ENCODE measurements around the gene ANKDD1B. TPM values are rescaled to one million over a fixed set of nuclear protein-coding genes. Genes with fewer than 3 reads are reported as not detected.

The ANKDD1B gene
- total RNA-seq, 1 experiment from 2014 or later: 0.84 TPM

DNA sequence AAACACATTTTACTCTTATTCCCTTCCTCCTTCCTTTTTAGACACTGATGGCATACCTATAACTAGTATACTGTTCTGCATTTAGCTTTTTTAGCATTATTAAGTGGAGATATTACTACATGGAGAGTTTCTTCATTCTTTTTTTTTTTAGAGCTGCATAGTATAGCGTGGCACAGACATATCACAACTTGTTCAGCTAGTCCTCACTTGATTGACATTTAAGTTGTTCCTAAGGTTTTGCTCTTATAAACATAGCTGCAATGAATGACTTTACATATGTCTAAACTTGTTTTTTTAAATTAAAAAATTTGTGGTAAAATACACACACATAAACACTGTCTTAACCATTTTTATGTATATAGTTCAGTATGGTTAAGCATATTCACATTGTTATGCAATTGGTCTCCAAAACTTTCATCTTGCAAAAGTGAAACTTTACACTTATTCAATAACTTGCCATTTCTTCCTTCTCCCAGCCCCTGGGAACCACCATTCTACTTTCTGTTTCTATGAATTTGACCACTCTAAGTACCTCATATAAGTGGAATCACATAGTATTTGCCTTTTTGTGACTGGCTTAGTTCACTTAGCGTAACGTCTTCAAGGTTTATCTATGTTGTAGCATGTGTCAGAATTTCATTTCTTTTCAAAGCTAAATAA, 48.7 kb downstream of the ANKDD1B start:
- no peak for DNase-seq (ENCODE audit: low read depth, low spot score)
- no peak overlapping the region for H3K27ac ChIP-seq (ENCODE audit: low read depth, low read length)
- ChIA-PET CTCF (no interaction called here), RAD21 (ENCODE audit: low non-redundant PET in 1 of 2, low total read pairs in 2 of 2, uncharacterized antibody in 2 of 2, unreplicated experiment in 2 of 2) (no interaction called here), POLR2A (no interaction called here)
- H3K9ac ChIP-seq (ENCODE audit: low read length): no peak overlapping the region
- TF ChIP-seq SP1 (IDR thresholded peaks at IDR 0.05; ENCODE audit: low read depth) (no peak), EGR1 (IDR thresholded peaks at IDR 0.05; ENCODE audit: low read depth) (no peak), POLR2AphosphoS5 (IDR thresholded peaks at IDR 0.05; ENCODE audit: low read depth, low read length) (no peak), POLR2A (IDR thresholded peaks at IDR 0.05; ENCODE audit: borderline replicate concordance, extremely low read depth, insufficient read depth, insufficient read length) (no peak), TCF7L2 (IDR thresholded peaks at IDR 0.05; ENCODE audit: borderline replicate concordance, extremely low read depth, insufficient read depth, insufficient read length) (no peak), RAD21 (IDR thresholded peaks at IDR 0.05; ENCODE audit: low read depth) (no peak), ELF1 (IDR thresholded peaks at IDR 0.05; ENCODE audit: borderline replicate concordance, low read depth) (no peak), ZNF274 (IDR thresholded peaks at IDR 0.05; ENCODE audit: low read depth, low read length) (no peak), FOSL1 (IDR thresholded peaks at IDR 0.05; ENCODE audit: low read depth) (no peak)
- TF ChIP-seq, protein P1, sequence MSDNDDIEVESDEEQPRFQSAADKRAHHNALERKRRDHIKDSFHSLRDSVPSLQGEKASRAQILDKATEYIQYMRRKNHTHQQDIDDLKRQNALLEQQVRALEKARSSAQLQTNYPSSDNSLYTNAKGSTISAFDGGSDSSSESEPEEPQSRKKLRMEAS (IDR thresholded peaks at IDR 0.05): no peak
- intact Hi-C loops (cut with micrococcal nuclease): no loop called here
- H3K36me3 ChIP-seq (ENCODE audit: control insufficient read depth in 1 of 2, insufficient read depth in 2 of 2, low read length in 2 of 2): no peaks in the 10 kb centered on the region
- no peaks in the 10 kb centered on the region for H3K27me3 ChIP-seq (ENCODE audit: insufficient read depth, low read length)
- H3K4me3 ChIP-seq (replicated peaks in 1 of 2; ENCODE audit: low read depth in 1 of 2, low read length in 2 of 2): no peak overlapping the region
- H3K9me3 ChIP-seq (ENCODE audit: control insufficient read depth in 1 of 2, insufficient read depth in 1 of 2, low read depth in 1 of 2, low read length in 2 of 2): no peaks in the 10 kb centered on the region
- no peak for ATAC-seq
- no peak overlapping the region for H2AFZ ChIP-seq (ENCODE audit: low read depth, low read length, poor library complexity, severe bottlenecking)
- H3K9me2 ChIP-seq (ENCODE audit: insufficient read depth): no peaks in the 10 kb centered on the region
- H4K20me1 ChIP-seq (ENCODE audit: insufficient read depth): no peaks in the 10 kb centered on the region
- H3K4me2 ChIP-seq (ENCODE audit: low read length): no peak overlapping the region
- no peaks in the 10 kb centered on the region for H3K79me2 ChIP-seq (ENCODE audit: insufficient read depth, low read length)
- BruUV-seq (replicated peaks): no TSS peak
- no peaks in the 10 kb centered on the region for H3K4me1 ChIP-seq (ENCODE audit: control insufficient read depth in 1 of 2, insufficient read depth in 2 of 2, low read length in 2 of 2)

Data from HCT116 (cell line).